K562 (cell line): ENCODE results near the gene LINS1. TPM values are rescaled to one million over a fixed set of nuclear protein-coding genes. Genes with fewer than 3 reads are reported as not detected.

Experiments
- BRD9 ChIP-seq: fragments of 450-650 bp; IDR thresholded peaks from 2 replicates; pipeline ENCODE4 v1.6.1; 2018; ENCODE audit warnings: low read depth; ENCODE audit not compliant: partially characterized antibody
- CAMTA2 ChIP-seq: fragments of 250-450 bp; sonication (Bioruptor Pico); conservative IDR thresholded peaks from 2 replicates; pipeline ENCODE4 v1.5.1; 2022
- CBX1 ChIP-seq: sonication (generic); IDR thresholded peaks from 2 replicates; pipeline ENCODE4 v1.6.1; 2016; ENCODE audit warnings: antibody characterized with exemption, low read depth, mild to moderate bottlenecking
- CHAMP1 ChIP-seq: fragments of 450-650 bp; IDR thresholded peaks from 2 replicates; pipeline ENCODE4 v1.6.1; 2016; ENCODE audit warnings: mild to moderate bottlenecking
- FOXO4 ChIP-seq: fragments of 450-650 bp; formaldehyde crosslinking; IDR thresholded peaks from 2 replicates; pipeline ENCODE4 v1.4.0; 2020; ENCODE audit warnings: mild to moderate bottlenecking, moderate library complexity
- HDAC1 ChIP-seq, 2 experiments: fragments of 450-650 bp; IDR thresholded peaks; 2 replicates each; pipeline ENCODE4 v1.6.1; 2016 to 2017; ENCODE audit warnings: inconsistent platforms in 1 of 2, mild to moderate bottlenecking in 1 of 2, moderate library complexity in 1 of 2
- KAT7 ChIP-seq: sonication (generic); formaldehyde crosslinking; IDR thresholded peaks from 2 replicates; pipeline ENCODE4 v1.8.0; 2022; ENCODE audit warnings: missing genetic modification reagents, mild to moderate bottlenecking, borderline replicate concordance
- KLF16 ChIP-seq: IDR thresholded peaks from 2 replicates; pipeline ENCODE4 v1.6.1; 2016; ENCODE audit warnings: antibody characterized with exemption
- MCM3 ChIP-seq: fragments of 450-650 bp; IDR thresholded peaks from 2 replicates; pipeline ENCODE4 v1.6.1; 2016
- NCOA6 ChIP-seq: fragments of 450-650 bp; IDR thresholded peaks from 2 replicates; pipeline ENCODE4 v1.6.1; 2017; ENCODE audit warnings: mild to moderate bottlenecking
- POLR2A ChIP-seq: fragments of 450-650 bp; conservative IDR thresholded peaks from 2 replicates; pipeline ENCODE4 v1.6.1; 2016
- SIX5 ChIP-seq, 2 experiments: IDR thresholded peaks; 2 replicates each; pipeline ENCODE4 v1.6.1; 2011; ENCODE audit warnings: low read length in 2 of 2, borderline replicate concordance in 1 of 2, low read depth in 1 of 2, mild to moderate bottlenecking in 1 of 2, moderate library complexity in 1 of 2; ENCODE audit not compliant: insufficient read depth in 1 of 2
- ZBTB26 ChIP-seq: fragments of 450-650 bp; formaldehyde crosslinking; IDR thresholded peaks from 2 replicates; pipeline ENCODE4 v1.4.0; 2022; ENCODE audit warnings: missing genetic modification characterization
- ZNF23 ChIP-seq: fragments of 250-450 bp; sonication (Bioruptor Pico); IDR thresholded peaks from 2 replicates; pipeline ENCODE4 v1.4.0; 2020; ENCODE audit warnings: mild to moderate bottlenecking
- ZNF57 ChIP-seq: fragments of 450-650 bp; formaldehyde crosslinking; IDR thresholded peaks from 2 replicates; pipeline ENCODE4 v1.4.0; 2020; ENCODE audit warnings: mild to moderate bottlenecking, moderate library complexity
- ZNF592 ChIP-seq: fragments of 450-650 bp; IDR thresholded peaks from 2 replicates; pipeline ENCODE4 v1.6.1; 2017; ENCODE audit warnings: antibody characterized with exemption, mild to moderate bottlenecking
- ZNF717 ChIP-seq: fragments of 250-450 bp; sonication (Bioruptor Pico); IDR thresholded peaks from 2 replicates; pipeline ENCODE4 v1.5.0; 2021
- polyA plus RNA-seq, 8 experiments: library from polyadenylated mRNA; depleted of rRNA in 4 of 8; stranded (reverse) in 5 of 8; unstranded in 3 of 8; fragments of >200 nt; fragmentation: Nextera tagmentation in 2 of 8; fragmentation: Illumina TruSeq in 1 of 8; extraction: Ambion mirVana in 2 of 8; extraction: Trizol in 1 of 8; gene quantifications; 2 replicates each; pipeline versions ENCODE4 v1.2.1 to v1.2.3, GENCODE V29; 2011 to 2014; ENCODE audit warnings: inconsistent platforms in 1 of 8, missing spikeins in 1 of 8
- total RNA-seq, 7 experiments: library from RNA; depleted of rRNA in 6 of 7; stranded (reverse); fragments of >200 nt in 6 of 7; fragmentation: Illumina TruSeq in 2 of 7; extraction: Trizol in 2 of 7; gene quantifications; 2 replicates each; pipeline versions ENCODE4 v1.2.1 to v1.2.3, GENCODE V29; 2011 to 2021; ENCODE audit warnings: low replicate concordance in 1 of 7

LINS1 gene
- total and polyA plus RNA-seq, 9 of the 15 experiments (the other 6 are each of a cell fraction or from before 2014, with no cell fraction given) = 15.4 to 31.4 (median 24.6) TPM

- TF ChIP-seq CHAMP1 (no peak), FOXO4 (CRISPR knock-in tag) (no peak), ZNF57 (CRISPR knock-in tag) (no peak), CBX1 (no peak), POLR2A (peak; percentile 79), CAMTA2 (CRISPR knock-in tag) (no peak), SIX5 (IDR thresholded peaks at IDR 0.05; ENCODE audit: borderline replicate concordance in 1 of 2, insufficient read depth in 1 of 2, low read depth in 1 of 2, low read length in 2 of 2) (no peak), ZNF592 (no peak), BRD9 (no peak), KAT7 (CRISPR knock-in tag) (no peak; the same call in 1 of the 2 replicates), HDAC1 (IDR thresholded peaks at IDR 0.05) (peak in 1 of 2 experiments; percentile 54; a peak in 1 of 4 replicates), ZBTB26 (CRISPR knock-in tag) (no peak), ZNF717 (CRISPR knock-in tag) (no peak), NCOA6 (no peak), ZNF23 (CRISPR knock-in tag) (no peak), MCM3 (no peak), KLF16 (0 out of 2 replicates have a peak, but pooled peaks have one; percentile 36)
Measured at GRCh38 chr15:100602064-100602822, at the start of gene LINS1, which contains the start of gene ASB7 (continued).
